Stimulated activated CD4-positive, alpha-beta T cell treated with anti-CD3 and anti-CD28 coated beads, Interleukin-15, amount 100 ng/mL, for 24 hours (primary cell): ENCODE data around the gene PARVB.
"Not testable (repeated sequence)": the region's sequence is repeated elsewhere in the genome, so short reads cannot be mapped to it uniquely, and the experiment has no call there.

Source experiments
- DNase-seq: peaks from one replicate; pipeline ENCODE4 v3.0.0-alpha.2; 2020

The PARVB gene

GRCh38 chr22:44030051-44030701 is 6.1 kb downstream of the PARVB start:
- DNase-seq = no peak

GRCh38 chr22:44030702-44031082 is 6.6 kb downstream of the PARVB start:
- no peak for DNase-seq

- DNase-seq = peak; percentile 20
These were observed 7.3 kb downstream of the PARVB start for GRCh38 chr22:44031158-44031952.

GRCh38 chr22:44032126-44032730 is 8.1 kb downstream of the PARVB start:
- no peak for DNase-seq

GRCh38 chr22:44033287-44033686 is 9.2 kb downstream of the PARVB start:
- no peak for DNase-seq

- DNase-seq = no peak
These were observed 9.6 kb downstream of the PARVB start for GRCh38 chr22:44033694-44034093.

- no peak for DNase-seq
These were observed 13.6 kb downstream of the PARVB start for GRCh38 chr22:44037519-44038375.

- DNase-seq = no peak
These were observed 15.6 kb downstream of the PARVB start for GRCh38 chr22:44039566-44040171.

GRCh38 chr22:44042249-44043218 is 18.4 kb downstream of the PARVB start:
- DNase-seq = no peak

- DNase-seq = no peak
These were observed 21.0 kb downstream of the PARVB start for GRCh38 chr22:44045145-44045544.

GRCh38 chr22:44046485-44047141 is 22.5 kb downstream of the PARVB start:
- no peak for DNase-seq

- no peak for DNase-seq
These were observed 23.8 kb downstream of the PARVB start for GRCh38 chr22:44047891-44048301.

GRCh38 chr22:44049486-44050231 is 25.6 kb downstream of the PARVB start:
- DNase-seq = no peak

GRCh38 chr22:44050766-44051355 is 26.8 kb downstream of the PARVB start:
- no peak for DNase-seq

- no peak for DNase-seq
These were observed 27.3 kb downstream of the PARVB start for GRCh38 chr22:44051358-44051757.

- DNase-seq = no peak
These were observed 27.9 kb downstream of the PARVB start for GRCh38 chr22:44051961-44052360.

- DNase-seq = no peak
These were observed 31.7 kb downstream of the PARVB start for GRCh38 chr22:44055805-44056204.

GRCh38 chr22:44056649-44057048 is 32.5 kb downstream of the PARVB start:
- DNase-seq = not testable (repeated sequence)

GRCh38 chr22:44057401-44057987 is 33.4 kb downstream of the PARVB start:
- no peak for DNase-seq
